Measurements from ENCODE around the gene SCN11A.

Gene SCN11A

GRCh38 chr3:39050029-39050428 is 1.7 kb downstream of the SCN11A start:
- no peak for TF ChIP-seq CTCF (IDR thresholded peaks at IDR 0.05; ENCODE audit: insufficient read depth, low read length, poor library complexity, severe bottlenecking)
- H3K36me3 ChIP-seq (ENCODE audit: control insufficient read depth, insufficient read depth, low read length), result no peaks in the 10 kb centered on the region
- H3K27me3 ChIP-seq (replicated peaks; ENCODE audit: control insufficient read depth, insufficient read depth, low read length), result no peaks in the 10 kb centered on the region
- DNase-seq (ENCODE audit: extremely low read depth, insufficient read length), result no peak
- no peak overlapping the region for H3K4me3 ChIP-seq (replicated peaks; ENCODE audit: low read depth, low read length)

- no peak overlapping the region for H3K4me3 ChIP-seq (replicated peaks; ENCODE audit: low read depth, low read length)
- H3K36me3 ChIP-seq (ENCODE audit: control insufficient read depth, insufficient read depth, low read length), result no peaks in the 10 kb centered on the region
- TF ChIP-seq CTCF (IDR thresholded peaks at IDR 0.05; ENCODE audit: insufficient read depth, low read length, poor library complexity, severe bottlenecking), result no peak
- H3K27me3 ChIP-seq (replicated peaks; ENCODE audit: control insufficient read depth, insufficient read depth, low read length), result no peaks in the 10 kb centered on the region
- DNase-seq (ENCODE audit: extremely low read depth, insufficient read length), result no peak
Observed at GRCh38 chr3:39038165-39038564, 13.6 kb downstream of the SCN11A start.

- no peaks in the 10 kb centered on the region for H3K27me3 ChIP-seq (replicated peaks; ENCODE audit: control insufficient read depth, insufficient read depth, low read length)
- no peak for DNase-seq (ENCODE audit: extremely low read depth, insufficient read length)
- H3K36me3 ChIP-seq (ENCODE audit: control insufficient read depth, insufficient read depth, low read length), result no peaks in the 10 kb centered on the region
- no peak for TF ChIP-seq CTCF (IDR thresholded peaks at IDR 0.05; ENCODE audit: insufficient read depth, low read length, poor library complexity, severe bottlenecking)
- H3K4me3 ChIP-seq (replicated peaks; ENCODE audit: low read depth, low read length), result no peak overlapping the region
Observed at GRCh38 chr3:39029556-39029955, 22.2 kb downstream of the SCN11A start.

- H3K36me3 ChIP-seq (ENCODE audit: control insufficient read depth, insufficient read depth, low read length), result no peaks in the 10 kb centered on the region
- no peak overlapping the region for H3K4me3 ChIP-seq (replicated peaks; ENCODE audit: low read depth, low read length)
- no peak for DNase-seq (ENCODE audit: extremely low read depth, insufficient read length)
- no peak for TF ChIP-seq CTCF (IDR thresholded peaks at IDR 0.05; ENCODE audit: insufficient read depth, low read length, poor library complexity, severe bottlenecking)
- no peaks in the 10 kb centered on the region for H3K27me3 ChIP-seq (replicated peaks; ENCODE audit: control insufficient read depth, insufficient read depth, low read length)
Observed at GRCh38 chr3:39028546-39028945, 23.2 kb downstream of the SCN11A start.

GRCh38 chr3:39025222-39025970 is 26.3 kb downstream of the SCN11A start:
- H3K36me3 ChIP-seq (ENCODE audit: control insufficient read depth, insufficient read depth, low read length), result no peaks in the 10 kb centered on the region
- DNase-seq (ENCODE audit: extremely low read depth, insufficient read length), result no peak
- TF ChIP-seq CTCF (IDR thresholded peaks at IDR 0.05; ENCODE audit: insufficient read depth, low read length, poor library complexity, severe bottlenecking), result no peak
- H3K4me3 ChIP-seq (replicated peaks; ENCODE audit: low read depth, low read length), result no peak overlapping the region
- no peaks in the 10 kb centered on the region for H3K27me3 ChIP-seq (replicated peaks; ENCODE audit: control insufficient read depth, insufficient read depth, low read length)

GRCh38 chr3:39024497-39024896 is 27.2 kb downstream of the SCN11A start:
- Histone ChIP-seq H3K36me3 (ENCODE audit: control insufficient read depth, insufficient read depth, low read length) (no peaks in the 10 kb centered on the region), H3K27me3 (replicated peaks; ENCODE audit: control insufficient read depth, insufficient read depth, low read length) (no peaks in the 10 kb centered on the region), H3K4me3 (replicated peaks; ENCODE audit: low read depth, low read length) (no peak overlapping the region)
- no peak for DNase-seq (ENCODE audit: extremely low read depth, insufficient read length)
- TF ChIP-seq CTCF (IDR thresholded peaks at IDR 0.05; ENCODE audit: insufficient read depth, low read length, poor library complexity, severe bottlenecking), result no peak
